ENCODE data around the gene CLMP.

GRCh38 chr11:123065621-123066020 lies 129.4 kb downstream of the CLMP start:
- no peak for TF ChIP-seq CTCF (IDR thresholded peaks at IDR 0.05; ENCODE audit: low read depth, low read length, missing input control)
- TF ChIP-seq TAF1 (conservative IDR thresholded peaks at IDR 0.05) = no peak
- no peak for TF ChIP-seq NR2F2 (IDR thresholded peaks at IDR 0.05)
- TF ChIP-seq REST (IDR thresholded peaks at IDR 0.05) = no peak
- TF ChIP-seq EGR1 (IDR thresholded peaks at IDR 0.05; ENCODE audit: low read depth in 2 of 2) = no peak
- no peak for TF ChIP-seq RAD21 (IDR thresholded peaks at IDR 0.05)
- TF ChIP-seq FOXA2 (IDR thresholded peaks at IDR 0.05) = no peak
